Activated T-cell treated with anti-CD3 and anti-CD28 coated beads, Interleukin-2, amount 50 U/mL, for 4 hours (primary cell): ENCODE data around the gene SLC6A8. TPM values are rescaled to one million over a fixed set of nuclear protein-coding genes. Genes with fewer than 3 reads are reported as not detected.
A peak's percentile ranks its signal among the peaks of the same experiment; 100 is the strongest.
"Not testable (repeated sequence)": the region's sequence is repeated elsewhere in the genome, so short reads cannot be mapped to it uniquely, and the experiment has no call there.

Source experiments
- ATAC-seq, 2 donors: fragments of 200-7000 bp; cut with Tn5 transposase; one replicate each; pipeline ENCODE4 v1.10.0; 2021
- DNase-seq: peaks from one replicate; pipeline ENCODE4 v3.0.0-alpha.2; 2020
- H3K27me3 Mint-ChIP-seq: one replicate; pipeline ENCODE4 v1.8.0; 2021; ENCODE audit warnings: low read depth, mixed read lengths
- H3K36me3 Mint-ChIP-seq: one replicate; pipeline ENCODE4 v1.8.0; 2022; ENCODE audit warnings: mixed read lengths; ENCODE audit not compliant: insufficient read depth
- H3K4me1 Mint-ChIP-seq: one replicate; pipeline ENCODE4 v1.8.0; 2021; ENCODE audit warnings: low read depth, mixed read lengths
- H3K4me3 Mint-ChIP-seq: one replicate; pipeline ENCODE4 v1.8.0; 2021; ENCODE audit warnings: mild to moderate bottlenecking, moderate library complexity, mixed read lengths
- H3K9me3 Mint-ChIP-seq: one replicate; pipeline ENCODE4 v1.8.0; 2021; ENCODE audit warnings: mixed read lengths
- total RNA-seq, 3 donors: library from RNA; stranded (reverse); gene quantifications; one replicate each; pipeline ENCODE4 v1.2.1, GENCODE V29; 2021

SLC6A8 gene
- total RNA-seq, 3 donors from 2014 or later, result 1.1 to 1.9 (median 1.6) TPM

DNA sequence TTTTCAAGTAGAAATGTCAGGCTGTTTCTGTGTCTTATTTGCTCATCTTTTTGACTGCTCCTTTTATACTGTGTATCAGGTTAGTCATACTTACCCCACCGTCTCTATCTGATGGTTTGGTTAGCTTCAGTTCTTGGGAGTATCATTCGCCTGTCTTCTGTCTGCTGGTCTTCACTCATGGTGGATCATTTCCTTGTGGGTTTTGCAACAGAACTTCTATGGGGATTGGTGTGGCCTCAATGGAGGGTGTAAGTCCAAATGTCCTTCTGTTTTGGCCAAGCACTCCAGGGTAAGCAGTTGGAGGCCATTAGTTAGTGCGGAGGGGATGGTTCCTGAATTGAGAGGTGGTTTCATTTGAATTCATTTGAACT lies 44.1 kb downstream of the SLC6A8 start:
- no peak for DNase-seq
- Mint-ChIP-seq H3K4me1 (peaks cover 31% of the 10 kb centered on the region), H3K36me3 (peaks cover 14% of the 10 kb centered on the region), H3K27me3 (no peaks in the 10 kb centered on the region), H3K9me3 (no peaks in the 10 kb centered on the region), H3K4me3 (no peak overlapping the region)
- ATAC-seq, result no peak

DNA sequence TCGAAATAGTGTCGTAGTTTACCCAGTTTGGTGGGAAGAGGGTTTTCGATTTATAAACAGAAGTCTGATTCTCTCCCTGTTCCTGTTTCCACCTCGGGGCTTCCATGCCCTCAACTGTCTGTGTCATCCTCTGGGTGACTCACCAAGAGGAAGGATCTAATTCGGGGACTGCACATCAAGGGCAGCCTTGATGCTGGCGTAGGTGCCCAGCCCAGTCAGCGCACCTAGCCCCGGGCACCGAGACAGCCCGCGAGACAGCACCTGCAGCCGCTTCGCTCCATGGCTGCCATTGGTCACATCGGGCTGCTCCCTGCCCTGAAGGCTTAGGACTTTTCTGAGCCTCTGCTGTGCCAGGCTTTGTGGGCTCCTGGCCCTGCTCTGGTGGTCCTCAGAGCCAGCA lies 44.7 kb downstream of the SLC6A8 start:
- H3K27me3 Mint-ChIP-seq, result no peaks in the 10 kb centered on the region
- DNase-seq, result no peak
- H3K9me3 Mint-ChIP-seq, result no peaks in the 10 kb centered on the region
- no peak overlapping the region for H3K4me3 Mint-ChIP-seq
- no peak for ATAC-seq
- peaks cover 14% of the 10 kb centered on the region for H3K36me3 Mint-ChIP-seq
- peaks cover 25% of the 10 kb centered on the region for H3K4me1 Mint-ChIP-seq

DNA sequence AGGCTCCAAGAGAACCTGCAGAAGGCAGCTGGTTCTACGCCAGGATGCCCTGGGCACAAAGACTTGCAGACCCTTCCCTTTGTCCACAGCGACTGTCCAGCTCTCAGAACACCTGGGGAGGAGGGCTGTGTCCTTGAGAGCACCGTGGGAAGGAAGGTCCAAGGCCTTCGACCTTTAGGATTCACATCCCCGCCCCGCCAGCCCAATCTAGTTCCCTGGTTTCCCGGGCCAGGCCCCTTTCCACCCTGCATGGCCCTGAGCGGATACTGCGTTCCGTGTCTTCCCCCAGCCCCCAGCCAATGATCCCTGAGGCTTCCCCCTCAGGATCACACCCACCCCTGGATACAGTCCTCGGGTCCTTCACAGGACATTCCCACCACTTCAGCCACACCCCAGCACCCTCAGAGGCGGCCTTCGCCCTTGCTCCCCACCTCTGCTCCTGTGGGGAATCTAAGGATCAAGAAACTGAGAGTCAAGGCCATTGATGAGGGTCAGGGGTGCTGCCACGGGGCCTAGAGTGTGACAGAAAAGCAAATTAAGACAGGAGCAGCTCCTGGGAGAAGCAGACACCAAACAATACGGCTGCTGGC lies 46.0 kb downstream of the SLC6A8 start:
- Mint-ChIP-seq H3K36me3 (peaks cover 14% of the 10 kb centered on the region), H3K27me3 (no peaks in the 10 kb centered on the region), H3K4me1 (peaks cover 19% of the 10 kb centered on the region), H3K9me3 (no peaks in the 10 kb centered on the region), H3K4me3 (no peak overlapping the region)
- DNase-seq (no peak), ATAC-seq (no peak)

DNA sequence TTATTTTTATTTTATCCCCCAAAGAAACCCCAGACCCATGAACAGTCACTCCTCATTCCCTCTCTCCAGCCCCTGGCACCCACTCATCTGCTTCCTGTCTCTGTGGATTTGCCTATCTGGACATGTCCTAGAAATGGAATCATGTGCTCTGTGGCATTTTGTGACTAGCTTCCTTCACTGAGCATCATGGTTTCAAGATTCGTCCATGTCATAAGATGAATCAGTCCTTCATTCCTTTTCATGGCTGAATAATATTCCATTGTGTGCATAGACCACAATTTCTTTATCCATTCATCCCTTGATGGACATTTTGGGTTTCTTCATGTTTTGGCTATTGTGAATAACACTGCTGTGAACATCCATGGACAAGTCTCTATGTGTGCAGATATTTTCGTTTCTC lies 47.1 kb downstream of the SLC6A8 start:
- no peak for ATAC-seq
- Mint-ChIP-seq H3K4me1 (peaks cover 25% of the 10 kb centered on the region), H3K27me3 (no peaks in the 10 kb centered on the region)

DNA sequence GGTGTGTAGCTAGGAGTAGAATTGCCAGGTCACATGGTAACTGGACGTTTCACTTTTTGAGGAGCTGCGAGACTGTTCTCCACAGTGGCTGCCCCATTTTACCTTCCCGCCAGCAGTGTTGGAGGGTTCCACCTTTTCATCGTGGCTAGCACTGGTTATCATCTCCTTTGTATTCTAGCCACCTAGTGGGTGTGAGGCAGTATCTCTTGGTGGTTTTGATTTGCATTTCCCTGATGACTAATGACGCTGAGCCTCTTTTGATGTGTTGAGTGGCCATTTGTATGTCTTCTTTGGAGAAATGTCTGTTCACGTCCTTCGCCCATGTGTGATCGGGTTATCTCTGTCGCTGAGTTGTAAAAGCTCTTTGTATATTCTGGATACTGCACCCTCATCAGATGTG lies 47.5 kb downstream of the SLC6A8 start:
- no peak for DNase-seq
- Mint-ChIP-seq H3K36me3 (peaks cover 14% of the 10 kb centered on the region), H3K27me3 (no peaks in the 10 kb centered on the region), H3K4me1 (peaks cover 29% of the 10 kb centered on the region), H3K4me3 (no peak overlapping the region), H3K9me3 (no peaks in the 10 kb centered on the region)
- peak; percentile 65 to 72 for ATAC-seq

More for the DNA sequence above, 47.1 kb downstream of the SLC6A8 start:
- Mint-ChIP-seq H3K4me3 (no peak overlapping the region), H3K36me3 (peaks cover 14% of the 10 kb centered on the region), H3K9me3 (no peaks in the 10 kb centered on the region)
- DNase-seq, result no peak

DNA sequence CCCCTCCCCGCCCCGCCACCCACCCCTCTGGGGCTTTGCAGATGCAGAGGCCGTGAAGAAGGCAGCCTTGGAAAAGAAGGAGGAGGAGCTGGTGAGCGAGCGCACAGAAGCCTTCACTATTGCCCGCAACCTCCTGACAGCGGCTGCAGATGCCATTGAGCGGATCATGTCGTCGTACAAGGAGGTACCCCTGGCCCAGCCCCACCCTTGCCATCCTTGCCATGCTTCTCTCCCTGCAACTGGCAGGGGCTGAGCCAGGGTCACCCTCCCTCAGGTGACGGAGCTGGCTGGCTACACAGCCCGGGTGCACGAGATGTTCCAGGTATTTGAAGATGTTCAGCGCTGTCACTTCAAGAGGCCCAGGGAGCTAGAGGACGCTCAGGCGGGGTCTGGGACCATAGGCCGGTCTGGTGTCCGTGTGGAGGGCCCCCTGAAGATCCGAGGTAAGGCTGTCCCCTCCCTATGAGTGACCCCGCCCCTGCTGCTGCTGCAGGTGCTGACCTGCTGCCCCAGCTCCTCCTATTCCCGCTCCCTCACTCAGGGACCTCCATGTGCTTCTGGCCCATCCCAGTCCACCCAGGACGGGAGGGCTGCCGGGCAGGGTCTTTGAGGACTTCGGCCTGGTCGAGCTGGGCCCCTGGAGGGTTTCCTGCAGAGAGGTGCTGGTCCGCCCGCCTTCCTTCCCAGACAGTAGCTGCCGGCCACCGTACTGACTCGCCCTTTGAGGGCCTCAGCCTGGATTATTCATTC lies 48.5 kb downstream of the SLC6A8 start:
- no peak for ATAC-seq
- Mint-ChIP-seq H3K9me3 (no peaks in the 10 kb centered on the region), H3K4me1 (peaks cover 35% of the 10 kb centered on the region), H3K4me3 (no peak overlapping the region), H3K36me3 (peaks cover 14% of the 10 kb centered on the region), H3K27me3 (no peaks in the 10 kb centered on the region)
- DNase-seq, result no peak

DNA sequence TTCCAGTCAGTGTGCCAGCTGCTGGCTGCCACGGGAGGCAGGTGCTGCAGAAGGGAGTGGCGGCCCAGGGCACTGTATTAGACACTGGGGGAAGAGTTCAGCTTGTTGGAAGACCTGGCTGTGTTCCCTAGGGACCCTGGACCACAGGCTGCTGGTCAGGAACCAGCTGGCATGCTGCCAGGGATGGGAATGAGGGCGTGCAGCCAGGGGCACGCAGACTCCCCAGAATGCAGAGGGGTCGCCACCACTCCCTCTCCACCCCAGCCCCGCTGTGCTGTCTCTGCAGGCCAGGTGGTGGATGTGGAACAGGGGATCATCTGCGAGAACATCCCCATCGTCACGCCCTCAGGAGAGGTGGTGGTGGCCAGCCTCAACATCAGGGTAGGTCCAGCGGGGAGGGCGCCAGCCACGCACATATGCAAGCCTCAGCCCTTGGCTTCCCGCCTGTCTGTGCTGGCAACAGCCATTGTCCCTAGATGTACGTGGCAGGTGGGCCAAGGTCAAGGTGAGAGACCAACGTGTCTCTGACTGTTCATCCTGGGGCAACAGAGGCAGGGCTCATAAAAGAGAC lies 49.2 kb downstream of the SLC6A8 start:
- H3K4me1 Mint-ChIP-seq, result peaks cover 29% of the 10 kb centered on the region
- H3K36me3 Mint-ChIP-seq, result peaks cover 11% of the 10 kb centered on the region
- ATAC-seq (no peak), DNase-seq (no peak)
- no peaks in the 10 kb centered on the region for H3K27me3 Mint-ChIP-seq
- H3K9me3 Mint-ChIP-seq, result no peaks in the 10 kb centered on the region
- H3K4me3 Mint-ChIP-seq, result no peak overlapping the region

DNA sequence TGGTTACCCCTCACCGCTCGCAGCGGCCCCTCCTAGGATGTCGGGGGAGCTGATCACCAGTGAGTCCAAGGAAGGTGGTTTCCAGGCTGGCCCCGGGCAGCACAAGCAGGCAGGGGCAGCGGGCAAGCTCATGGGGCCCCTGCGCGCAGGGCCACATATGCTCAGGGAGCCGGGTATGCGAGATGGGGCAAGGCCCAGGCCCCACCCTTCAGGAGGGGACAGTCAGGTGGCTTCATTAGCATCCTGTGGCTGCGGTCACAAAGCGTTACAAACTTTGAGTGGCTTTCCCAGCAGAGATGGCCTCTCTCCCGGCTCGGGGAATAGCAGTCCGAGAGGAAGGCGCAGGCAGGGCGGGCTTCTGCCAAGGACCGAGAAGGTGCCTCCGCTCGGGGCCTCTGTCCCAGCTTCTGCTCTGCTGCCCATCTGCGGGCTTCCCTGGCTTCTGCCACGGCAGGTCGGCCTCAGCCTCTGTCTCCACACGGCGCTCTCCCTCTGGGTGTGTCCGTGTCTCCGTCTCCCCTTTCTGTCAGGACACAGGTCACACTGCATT lies 50.4 kb downstream of the SLC6A8 start:
- Mint-ChIP-seq H3K27me3 (no peaks in the 10 kb centered on the region), H3K4me3 (no peak overlapping the region), H3K36me3 (peaks cover 9% of the 10 kb centered on the region), H3K4me1 (peaks cover 28% of the 10 kb centered on the region), H3K9me3 (no peaks in the 10 kb centered on the region)
- ATAC-seq, result no peak
- DNase-seq, result no peak

DNA sequence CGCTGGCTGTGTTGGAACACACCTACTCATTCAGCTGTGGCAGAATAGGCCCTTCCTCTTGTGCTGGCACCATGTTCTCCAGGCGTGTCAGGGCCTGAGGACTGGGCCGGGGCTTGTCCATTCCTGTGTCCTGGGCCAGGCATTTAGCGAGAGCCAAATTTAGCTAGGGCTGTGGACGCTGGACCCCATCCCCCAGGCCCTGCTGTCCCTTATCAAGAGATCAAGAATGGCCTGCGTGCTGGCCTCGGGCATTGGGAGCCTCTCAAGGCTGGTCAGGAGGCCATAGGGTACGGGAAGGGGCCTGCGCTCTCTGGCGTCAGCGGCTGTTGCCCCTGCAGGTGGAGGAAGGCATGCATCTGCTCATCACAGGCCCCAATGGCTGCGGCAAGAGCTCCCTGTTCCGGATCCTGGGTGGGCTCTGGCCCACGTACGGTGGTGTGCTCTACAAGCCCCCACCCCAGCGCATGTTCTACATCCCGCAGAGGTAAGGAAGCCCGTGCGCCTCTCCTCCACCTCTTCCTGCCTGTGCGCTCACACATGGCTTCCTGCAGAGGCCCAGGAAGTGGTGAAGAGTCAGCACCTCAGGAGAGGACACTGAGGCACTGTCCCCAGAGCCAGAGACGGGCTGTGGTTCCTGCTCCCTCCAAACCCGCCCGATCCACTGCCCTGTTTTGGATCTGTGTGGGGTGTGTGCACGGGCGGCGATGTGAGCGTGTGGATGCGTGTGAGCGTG lies 52.2 kb downstream of the SLC6A8 start:
- Mint-ChIP-seq H3K36me3 (peaks cover 4% of the 10 kb centered on the region), H3K4me3 (peak overlapping the region; percentile 56), H3K4me1 (peaks cover 32% of the 10 kb centered on the region), H3K27me3 (peaks cover 3% of the 10 kb centered on the region), H3K9me3 (no peaks in the 10 kb centered on the region)
- DNase-seq, result no peak
- ATAC-seq, result peak; percentile 72 to 79

DNA sequence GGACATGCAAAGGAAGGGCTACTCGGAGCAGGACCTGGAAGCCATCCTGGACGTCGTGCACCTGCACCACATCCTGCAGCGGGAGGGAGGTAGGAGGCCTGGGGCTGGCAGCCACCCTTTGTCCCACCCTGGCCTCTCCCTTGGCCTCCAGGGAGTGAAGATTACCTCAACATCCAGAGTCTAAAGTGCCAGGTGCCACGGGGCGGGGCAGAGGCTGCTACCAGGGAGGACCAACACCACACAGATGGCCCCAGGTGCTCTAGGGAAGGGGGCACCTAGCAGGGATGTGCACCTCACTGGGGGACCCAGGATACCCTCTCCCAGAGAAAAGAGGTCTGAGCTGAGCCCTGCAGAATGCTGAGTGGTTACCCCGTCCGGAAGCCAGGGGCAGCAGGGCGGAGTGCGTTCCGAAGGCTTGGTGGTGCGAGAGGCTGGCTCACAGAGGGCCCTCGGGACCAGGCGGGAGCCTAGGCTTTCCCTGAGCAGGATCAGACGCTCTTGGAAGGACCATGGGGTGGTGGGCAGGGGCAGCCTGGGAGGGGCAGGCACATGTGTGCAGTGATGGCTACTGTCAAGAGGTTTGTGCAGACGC lies 53.0 kb downstream of the SLC6A8 start:
- Mint-ChIP-seq H3K9me3 (no peaks in the 10 kb centered on the region), H3K27me3 (peaks cover 3% of the 10 kb centered on the region), H3K4me1 (peaks cover 24% of the 10 kb centered on the region), H3K4me3 (no peak overlapping the region), H3K36me3 (peaks cover under 1% of the 10 kb centered on the region)
- ATAC-seq (no peak), DNase-seq (no peak)

DNA sequence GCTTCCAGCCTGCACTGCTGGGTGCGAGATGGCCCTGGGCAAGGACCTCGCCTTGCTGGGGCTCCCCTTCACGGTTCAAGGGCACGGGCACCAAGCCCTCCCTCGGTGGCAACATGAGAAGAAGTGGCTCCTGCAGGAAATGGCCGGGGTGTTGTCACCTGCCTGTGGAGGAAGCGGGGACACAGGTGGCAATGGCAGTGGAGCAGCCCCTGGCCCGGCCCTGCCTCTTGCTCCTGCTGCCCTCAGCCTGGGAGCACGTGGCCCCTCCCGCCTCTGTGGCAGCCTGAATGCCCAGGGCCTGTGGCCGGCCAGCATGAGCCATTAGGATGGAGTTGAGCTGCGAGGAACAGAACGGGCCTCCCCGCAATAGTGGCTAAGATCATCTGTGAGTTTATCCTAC lies 53.7 kb downstream of the SLC6A8 start:
- Mint-ChIP-seq H3K36me3 (no peaks in the 10 kb centered on the region), H3K27me3 (peaks cover 3% of the 10 kb centered on the region), H3K9me3 (no peaks in the 10 kb centered on the region), H3K4me3 (no peak overlapping the region), H3K4me1 (peaks cover 24% of the 10 kb centered on the region)
- ATAC-seq, result no peak
- no peak for DNase-seq

DNA sequence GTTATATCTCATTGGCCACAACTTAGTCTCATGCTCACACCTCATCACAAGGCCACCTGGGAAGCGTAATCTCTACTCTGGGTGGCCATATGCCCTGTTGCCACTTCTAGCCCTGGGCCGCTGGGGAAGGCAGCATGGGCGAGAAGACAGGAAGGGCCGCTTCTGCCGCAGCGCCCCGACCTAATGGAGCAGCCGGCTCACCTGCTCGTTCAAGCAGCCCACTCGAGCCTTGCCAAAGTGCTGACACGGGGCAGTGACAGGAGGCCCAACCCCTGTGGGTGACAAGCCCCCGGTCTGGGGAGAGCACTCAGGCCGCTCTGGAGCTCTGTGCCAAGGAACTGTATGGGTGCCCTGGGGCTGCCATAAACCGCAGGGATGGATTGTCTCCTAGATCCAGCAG lies 54.4 kb downstream of the SLC6A8 start:
- DNase-seq, H3K36me3 Mint-ChIP-seq, H3K9me3 Mint-ChIP-seq, ATAC-seq, H3K27me3 Mint-ChIP-seq, H3K4me3 Mint-ChIP-seq: not testable (repeated sequence)
- H3K4me1 Mint-ChIP-seq, result peaks cover 24% of the 10 kb centered on the region

DNA sequence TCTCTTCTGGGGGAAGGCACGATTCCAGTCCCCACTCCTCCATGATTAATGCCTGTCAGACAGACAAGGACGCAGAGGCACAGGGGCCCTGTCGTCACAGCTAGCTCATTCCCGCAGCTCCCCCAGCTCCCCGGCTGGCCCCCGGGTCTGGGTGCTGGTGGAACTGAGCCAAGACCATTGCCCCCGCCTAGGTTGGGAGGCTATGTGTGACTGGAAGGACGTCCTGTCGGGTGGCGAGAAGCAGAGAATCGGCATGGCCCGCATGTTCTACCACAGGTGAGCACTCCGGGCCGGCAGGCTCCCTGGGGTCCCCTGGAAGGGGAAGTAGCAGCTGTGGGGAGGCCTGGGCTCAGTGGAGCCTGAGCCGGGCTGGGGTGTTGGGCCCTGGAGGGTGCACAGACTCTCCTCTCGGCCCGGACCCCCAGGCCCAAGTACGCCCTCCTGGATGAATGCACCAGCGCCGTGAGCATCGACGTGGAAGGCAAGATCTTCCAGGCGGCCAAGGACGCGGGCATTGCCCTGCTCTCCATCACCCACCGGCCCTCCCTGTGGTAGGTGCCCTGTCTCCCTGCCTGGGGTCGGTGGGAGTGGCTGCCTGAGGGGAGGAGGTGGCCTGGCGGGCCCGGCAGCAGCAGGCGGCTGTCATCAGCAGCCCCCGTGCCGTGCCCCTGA lies 55.2 kb downstream of the SLC6A8 start:
- H3K4me1 Mint-ChIP-seq, result peaks cover 24% of the 10 kb centered on the region
- H3K27me3 Mint-ChIP-seq, H3K9me3 Mint-ChIP-seq, DNase-seq, H3K4me3 Mint-ChIP-seq, H3K36me3 Mint-ChIP-seq, ATAC-seq: not testable (repeated sequence)
